ENCODE results near the gene MPRIP. TPM values are rescaled to one million over a fixed set of nuclear protein-coding genes. Genes with fewer than 3 reads are reported as not detected.

MPRIP gene
- total and polyA plus RNA-seq, 2 experiments from 2014 or later, result 91.7 to 202 TPM

DNA sequence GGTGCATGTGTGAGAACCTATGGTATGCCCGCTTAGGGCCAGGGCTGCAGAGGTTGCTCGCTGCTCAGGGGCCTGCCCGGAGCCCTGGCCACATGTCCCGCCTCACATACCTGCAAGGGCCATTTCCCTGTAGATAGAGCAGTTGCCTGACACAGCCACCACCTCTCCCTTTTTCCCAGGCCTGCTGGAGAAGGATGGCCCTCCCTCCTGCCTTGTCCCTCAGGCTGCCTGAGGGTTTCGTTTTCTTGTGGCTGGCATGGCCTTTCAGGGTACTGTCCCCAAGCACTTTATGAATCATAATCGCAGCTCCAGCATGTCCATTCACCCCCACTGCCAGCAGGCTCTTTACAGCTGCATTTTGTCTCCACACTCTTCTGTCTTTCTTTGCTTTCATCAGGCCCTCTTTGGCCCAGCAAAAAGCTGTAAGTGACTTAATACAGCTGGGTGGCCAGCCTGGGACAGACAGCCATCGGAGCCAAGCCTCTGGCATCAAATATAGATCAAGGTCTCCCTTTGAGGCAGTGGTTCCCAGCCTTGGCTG is 65.7 kb downstream of the MPRIP start:
- Histone ChIP-seq H3K4me2 (peak overlapping the region; percentile 46), H3K9me2 (replicated peaks; ENCODE audit: insufficient read depth) (no peaks in the 10 kb centered on the region), H3K4me1 (ENCODE audit: insufficient read depth) (peaks cover 31% of the 10 kb centered on the region), H3K27ac (peak overlapping the region; percentile 75), H4K20me1 (ENCODE audit: insufficient read depth, poor library complexity, severe bottlenecking) (peaks cover 38% of the 10 kb centered on the region), H2AFZ (no peak overlapping the region), H3K79me2 (peaks cover 100% of the 10 kb centered on the region), H3K27me3 (no peaks in the 10 kb centered on the region), H3K36me3 (replicated peaks; ENCODE audit: insufficient read depth, low read depth) (no peaks in the 10 kb centered on the region), H3K4me3 (no peak overlapping the region), H3K9me3 (ENCODE audit: low read depth) (no peaks in the 10 kb centered on the region)
- 80% methylated on average over 7 of the region's 7 CpGs for WGBS (ENCODE audit: low lambda C conversion rate, missing lambda C conversion rate)
- no peak for DNase-seq (ENCODE audit: low spot score)
- TF ChIP-seq EZH2 (IDR thresholded peaks at IDR 0.05; ENCODE audit: borderline replicate concordance), result no peak
- TF ChIP-seq EZH2phosphoT487 (IDR thresholded peaks at IDR 0.05; ENCODE audit: low read depth, severe bottlenecking, unreplicated experiment), result no peak
- TF ChIP-seq, protein P1, sequence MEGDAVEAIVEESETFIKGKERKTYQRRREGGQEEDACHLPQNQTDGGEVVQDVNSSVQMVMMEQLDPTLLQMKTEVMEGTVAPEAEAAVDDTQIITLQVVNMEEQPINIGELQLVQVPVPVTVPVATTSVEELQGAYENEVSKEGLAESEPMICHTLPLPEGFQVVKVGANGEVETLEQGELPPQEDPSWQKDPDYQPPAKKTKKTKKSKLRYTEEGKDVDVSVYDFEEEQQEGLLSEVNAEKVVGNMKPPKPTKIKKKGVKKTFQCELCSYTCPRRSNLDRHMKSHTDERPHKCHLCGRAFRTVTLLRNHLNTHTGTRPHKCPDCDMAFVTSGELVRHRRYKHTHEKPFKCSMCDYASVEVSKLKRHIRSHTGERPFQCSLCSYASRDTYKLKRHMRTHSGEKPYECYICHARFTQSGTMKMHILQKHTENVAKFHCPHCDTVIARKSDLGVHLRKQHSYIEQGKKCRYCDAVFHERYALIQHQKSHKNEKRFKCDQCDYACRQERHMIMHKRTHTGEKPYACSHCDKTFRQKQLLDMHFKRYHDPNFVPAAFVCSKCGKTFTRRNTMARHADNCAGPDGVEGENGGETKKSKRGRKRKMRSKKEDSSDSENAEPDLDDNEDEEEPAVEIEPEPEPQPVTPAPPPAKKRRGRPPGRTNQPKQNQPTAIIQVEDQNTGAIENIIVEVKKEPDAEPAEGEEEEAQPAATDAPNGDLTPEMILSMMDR (IDR thresholded peaks at IDR 0.05; ENCODE audit: poor library complexity), result no peak

DNA sequence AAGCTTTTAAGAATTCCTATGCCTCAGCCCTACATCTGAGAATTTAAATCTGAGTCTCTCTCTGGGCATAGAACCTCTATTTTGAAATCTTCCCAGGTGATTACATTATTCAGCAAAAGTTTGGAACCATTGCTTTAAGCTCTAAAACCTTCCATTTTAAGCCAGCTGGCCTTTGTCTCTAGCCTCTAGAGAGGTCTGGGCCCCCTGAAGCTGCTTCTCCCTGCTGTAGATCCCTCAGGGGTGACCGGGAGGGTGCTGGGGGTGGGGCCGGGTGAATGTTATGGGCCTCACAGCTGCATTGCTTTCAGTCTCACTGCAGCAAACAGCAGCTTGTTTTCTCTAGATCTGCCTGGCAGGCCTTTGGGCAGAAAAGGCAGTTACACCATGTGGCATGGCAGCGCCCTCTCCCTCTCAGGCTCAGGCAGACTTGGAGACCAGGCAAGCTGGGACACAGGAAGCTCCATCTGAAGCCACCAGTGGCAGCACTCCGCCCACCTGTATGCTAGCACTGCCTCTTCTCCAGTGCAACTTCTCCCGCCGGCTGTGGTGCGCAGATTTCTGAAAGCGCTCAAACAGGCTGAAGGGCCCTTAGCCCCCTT is 66.3 kb downstream of the MPRIP start:
- Histone ChIP-seq H3K4me2 (peak overlapping the region; percentile 46), H3K27me3 (no peaks in the 10 kb centered on the region), H4K20me1 (ENCODE audit: insufficient read depth, poor library complexity, severe bottlenecking) (peaks cover 38% of the 10 kb centered on the region), H3K4me3 (no peak overlapping the region), H2AFZ (no peak overlapping the region), H3K4me1 (ENCODE audit: insufficient read depth) (peaks cover 31% of the 10 kb centered on the region), H3K9me3 (ENCODE audit: low read depth) (no peaks in the 10 kb centered on the region), H3K27ac (peak overlapping the region; percentile 75), H3K9me2 (replicated peaks; ENCODE audit: insufficient read depth) (no peaks in the 10 kb centered on the region), H3K36me3 (replicated peaks; ENCODE audit: insufficient read depth, low read depth) (no peaks in the 10 kb centered on the region), H3K79me2 (peaks cover 100% of the 10 kb centered on the region)
- no peak for TF ChIP-seq EZH2phosphoT487 (IDR thresholded peaks at IDR 0.05; ENCODE audit: low read depth, severe bottlenecking, unreplicated experiment)
- TF ChIP-seq, protein P1 (IDR thresholded peaks at IDR 0.05; ENCODE audit: poor library complexity), result no peak
- TF ChIP-seq EZH2 (IDR thresholded peaks at IDR 0.05; ENCODE audit: borderline replicate concordance), result no peak
- no peak for DNase-seq (ENCODE audit: low spot score)
- WGBS (ENCODE audit: low lambda C conversion rate, missing lambda C conversion rate), result 82% methylated on average over 8 of the region's 8 CpGs

DNA sequence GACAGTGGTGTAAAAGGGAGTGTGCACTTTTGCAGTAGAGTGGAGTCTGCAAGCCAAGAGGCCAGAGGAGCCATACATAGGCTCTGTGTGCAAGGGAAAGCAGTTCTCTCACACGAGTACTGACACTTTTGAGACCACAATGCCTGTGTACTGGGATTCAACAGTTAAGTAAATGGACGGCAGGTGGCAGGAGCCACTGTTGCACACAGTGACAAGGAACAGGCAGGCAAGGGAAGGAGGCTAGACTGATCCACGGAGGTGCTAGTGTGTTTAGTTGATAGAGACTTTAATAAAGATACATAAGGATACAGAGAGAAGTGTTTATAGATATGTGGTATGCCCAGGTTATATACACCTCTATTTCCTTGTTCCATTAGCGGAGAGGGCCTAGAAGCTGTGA is 67.0 kb downstream of the MPRIP start:
- Histone ChIP-seq H3K27ac (peak overlapping the region; percentile 75), H3K4me1 (ENCODE audit: insufficient read depth) (peaks cover 31% of the 10 kb centered on the region), H3K9me2 (replicated peaks; ENCODE audit: insufficient read depth) (no peaks in the 10 kb centered on the region), H3K4me3 (no peak overlapping the region), H4K20me1 (ENCODE audit: insufficient read depth, poor library complexity, severe bottlenecking) (peaks cover 38% of the 10 kb centered on the region), H3K9me3 (ENCODE audit: low read depth) (no peaks in the 10 kb centered on the region), H3K27me3 (no peaks in the 10 kb centered on the region), H3K4me2 (peak overlapping the region; percentile 46), H3K36me3 (replicated peaks; ENCODE audit: insufficient read depth, low read depth) (no peaks in the 10 kb centered on the region), H3K79me2 (peaks cover 100% of the 10 kb centered on the region), H2AFZ (no peak overlapping the region)
- 83% methylated on average over 4 of the region's 4 CpGs for WGBS (ENCODE audit: low lambda C conversion rate, missing lambda C conversion rate)
- no peak for DNase-seq (ENCODE audit: low spot score)
- no peak for TF ChIP-seq EZH2phosphoT487 (IDR thresholded peaks at IDR 0.05; ENCODE audit: low read depth, severe bottlenecking, unreplicated experiment)
- TF ChIP-seq, protein P1 (IDR thresholded peaks at IDR 0.05; ENCODE audit: poor library complexity), result no peak
